T-helper 1 cell treated with Interleukin-12 subunit alpha and Interleukin-12 subunit beta and Interleukin-4 antibody, amounts not matched to agents 30 μg/mL and 1 μg/mL, for 36 hours (primary cell): ENCODE data around the gene SQOR.

Source experiments
- H3K27ac Mint-ChIP-seq: one replicate; pipeline ENCODE4 v1.8.0; 2021; ENCODE audit warnings: mild to moderate bottlenecking, mixed read lengths
- H3K27me3 Mint-ChIP-seq: one replicate; pipeline ENCODE4 v1.8.0; 2021; ENCODE audit warnings: low read depth, mixed read lengths
- H3K36me3 Mint-ChIP-seq: one replicate; pipeline ENCODE4 v1.8.0; 2021; ENCODE audit warnings: low read depth, mixed read lengths
- H3K4me1 Mint-ChIP-seq: one replicate; pipeline ENCODE4 v1.8.0; 2021; ENCODE audit warnings: low read depth, mixed read lengths
- H3K4me3 Mint-ChIP-seq: one replicate; pipeline ENCODE4 v1.8.0; 2021; ENCODE audit warnings: mild to moderate bottlenecking, moderate library complexity, mixed read lengths
- H3K9me3 Mint-ChIP-seq: one replicate; pipeline ENCODE4 v1.8.0; 2021; ENCODE audit warnings: mixed read lengths

Gene SQOR

DNA sequence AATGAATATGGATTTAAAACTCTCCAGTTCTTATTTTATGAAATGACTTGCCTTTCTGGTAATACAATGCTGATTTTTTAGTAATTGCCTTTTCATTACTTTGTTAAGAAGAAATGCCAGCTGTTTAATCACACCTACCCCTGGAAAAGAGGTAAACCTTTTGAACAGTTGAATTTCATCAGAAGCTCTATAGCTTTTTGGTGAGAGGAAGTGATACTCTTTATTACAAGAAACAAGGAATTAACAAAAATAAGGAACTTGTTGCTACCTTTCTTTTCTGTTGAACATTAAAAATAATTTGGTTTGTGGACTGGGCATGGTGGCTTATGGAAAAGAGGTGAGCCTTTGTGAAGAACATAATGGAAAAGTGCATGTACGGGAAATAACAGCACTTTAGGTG is 28.0 kb upstream of the SQOR start:
- peaks cover 12% of the 10 kb centered on the region for H3K36me3 Mint-ChIP-seq

DNA sequence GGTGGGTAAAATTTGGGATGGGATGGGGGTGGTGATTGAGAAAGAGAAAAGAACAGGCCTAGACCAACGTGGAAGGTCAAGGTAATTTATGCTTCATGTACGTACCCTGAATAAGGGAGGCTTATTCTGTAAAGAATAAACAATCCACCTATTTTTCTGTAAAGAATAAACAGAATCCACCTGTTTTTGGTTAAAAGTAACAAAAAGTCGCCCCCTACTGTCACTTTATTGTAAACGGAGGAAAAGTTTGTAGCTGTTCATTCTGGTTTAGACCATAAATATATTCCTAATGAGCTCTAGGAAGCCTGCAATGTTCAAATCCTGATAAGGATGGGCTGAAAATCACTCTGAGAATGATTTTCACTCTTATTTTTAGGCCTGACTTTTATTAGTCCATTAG is 23.5 kb upstream of the SQOR start:
- no peak overlapping the region for H3K27ac Mint-ChIP-seq
- peaks cover 8% of the 10 kb centered on the region for H3K4me1 Mint-ChIP-seq
- H3K4me3 Mint-ChIP-seq = no peak overlapping the region

More for the DNA sequence above, 28.0 kb upstream of the SQOR start:
- H3K4me1 Mint-ChIP-seq = peaks cover 2% of the 10 kb centered on the region
- H3K4me3 Mint-ChIP-seq = no peak overlapping the region
- no peak overlapping the region for H3K27ac Mint-ChIP-seq
- H3K27me3 Mint-ChIP-seq = no peaks in the 10 kb centered on the region
- no peaks in the 10 kb centered on the region for H3K9me3 Mint-ChIP-seq

DNA sequence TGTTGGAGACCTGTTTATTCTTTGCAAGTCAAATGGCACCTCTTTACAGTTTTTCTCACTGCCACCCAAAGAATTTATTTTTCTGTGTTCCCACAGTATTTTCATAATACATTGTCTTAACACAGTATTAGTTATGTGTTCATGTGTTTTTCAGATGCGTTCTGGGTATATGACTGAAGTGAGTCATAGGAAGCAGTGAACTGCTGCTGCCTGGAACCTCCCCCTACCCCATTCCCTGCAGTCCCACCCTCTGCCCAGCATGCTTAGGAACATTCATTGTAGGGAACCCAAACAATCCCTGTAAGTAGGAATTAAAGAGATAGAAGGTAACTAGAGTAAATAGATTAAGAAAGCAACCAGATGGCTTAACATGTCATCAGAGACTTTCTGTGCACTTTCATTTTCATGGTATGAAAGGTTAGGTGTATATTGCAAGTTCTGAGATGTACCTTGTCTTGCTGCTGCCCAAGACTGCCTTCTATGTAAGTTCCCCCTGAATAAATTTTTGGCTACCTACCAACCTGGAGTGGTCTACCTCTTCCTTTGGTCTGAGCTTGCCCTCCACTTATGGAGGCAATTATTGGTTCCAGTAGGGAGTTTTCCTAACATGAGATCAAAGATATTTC is 21.9 kb upstream of the SQOR start:
- H3K4me3 Mint-ChIP-seq = peak overlapping the region; percentile 21
- H3K36me3 Mint-ChIP-seq = no peaks in the 10 kb centered on the region
- peaks cover 6% of the 10 kb centered on the region for H3K4me1 Mint-ChIP-seq
- no peaks in the 10 kb centered on the region for H3K9me3 Mint-ChIP-seq
- no peaks in the 10 kb centered on the region for H3K27me3 Mint-ChIP-seq
- peak overlapping the region; percentile 76 for H3K27ac Mint-ChIP-seq

More for the DNA sequence above, 23.5 kb upstream of the SQOR start:
- Mint-ChIP-seq H3K36me3 (peaks cover 7% of the 10 kb centered on the region), H3K9me3 (no peaks in the 10 kb centered on the region), H3K27me3 (no peaks in the 10 kb centered on the region)

DNA sequence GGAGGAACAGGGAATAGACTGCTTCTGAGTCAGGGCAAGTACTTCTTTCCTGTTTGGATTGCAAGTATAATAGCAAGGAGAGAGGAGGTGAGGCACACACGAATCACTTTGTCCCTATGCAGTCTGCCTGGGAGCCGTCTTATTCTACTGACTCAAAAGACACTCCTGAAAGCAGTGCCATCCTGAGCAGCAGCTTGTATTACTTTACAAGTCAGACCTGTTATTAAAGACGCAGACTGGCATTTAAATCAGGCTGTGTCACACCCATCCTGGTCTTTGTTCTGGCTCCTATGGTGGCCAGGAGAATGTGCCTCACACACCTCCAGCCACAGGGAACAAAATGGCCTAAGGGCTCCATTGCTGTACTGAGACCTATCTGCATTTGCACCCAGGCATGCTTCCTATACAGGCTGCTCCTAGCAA is 17.9 kb upstream of the SQOR start:
- Mint-ChIP-seq H3K27me3 (no peaks in the 10 kb centered on the region), H3K9me3 (no peaks in the 10 kb centered on the region), H3K36me3 (no peaks in the 10 kb centered on the region), H3K4me3 (no peak overlapping the region), H3K4me1 (peaks cover 6% of the 10 kb centered on the region), H3K27ac (no peak overlapping the region)

DNA sequence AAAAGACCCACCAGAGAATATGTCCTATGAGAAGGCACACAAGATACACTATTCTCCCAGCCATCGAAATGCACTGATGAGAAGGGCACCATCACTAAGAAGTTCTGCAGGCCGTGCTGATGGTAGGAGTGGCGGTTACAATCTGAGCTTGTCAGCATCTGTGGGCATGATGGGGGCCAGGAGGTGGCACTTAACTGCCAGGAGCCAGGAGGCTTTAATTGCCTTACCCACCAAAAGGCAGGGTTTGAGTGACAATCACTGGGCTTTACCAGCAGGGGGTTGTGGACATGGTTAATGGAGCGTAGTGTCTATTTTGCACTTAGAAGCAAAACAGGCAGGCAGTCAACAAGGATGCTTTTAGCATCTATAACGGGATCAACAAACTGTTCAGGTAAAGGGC is 16.0 kb upstream of the SQOR start:
- Mint-ChIP-seq H3K4me3 (no peak overlapping the region), H3K27me3 (peaks cover 13% of the 10 kb centered on the region), H3K9me3 (no peaks in the 10 kb centered on the region), H3K4me1 (no peaks in the 10 kb centered on the region), H3K36me3 (no peaks in the 10 kb centered on the region), H3K27ac (no peak overlapping the region)

DNA sequence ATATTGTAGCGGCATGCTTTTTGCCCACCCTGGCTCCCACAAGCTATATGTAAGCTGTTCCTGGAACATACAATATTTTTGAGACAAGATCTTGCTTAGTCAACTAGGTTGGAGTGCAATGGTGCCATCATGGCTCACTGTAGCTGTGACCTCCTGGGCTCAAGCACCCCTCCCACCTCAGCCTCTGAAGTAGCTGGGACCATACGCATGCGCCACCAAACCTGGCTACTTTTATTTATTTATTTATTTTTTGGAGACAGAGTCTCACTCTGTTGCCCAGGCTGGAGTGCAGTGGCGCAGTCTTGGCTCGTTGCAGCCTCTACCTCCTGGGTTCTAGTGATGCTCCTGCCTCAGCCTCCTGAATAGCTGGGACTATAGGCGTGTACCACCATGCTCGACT is 6.7 kb upstream of the SQOR start:
- H3K9me3 Mint-ChIP-seq = peaks cover 18% of the 10 kb centered on the region
- peaks cover 3% of the 10 kb centered on the region for H3K36me3 Mint-ChIP-seq
- peaks cover 5% of the 10 kb centered on the region for H3K4me1 Mint-ChIP-seq

DNA sequence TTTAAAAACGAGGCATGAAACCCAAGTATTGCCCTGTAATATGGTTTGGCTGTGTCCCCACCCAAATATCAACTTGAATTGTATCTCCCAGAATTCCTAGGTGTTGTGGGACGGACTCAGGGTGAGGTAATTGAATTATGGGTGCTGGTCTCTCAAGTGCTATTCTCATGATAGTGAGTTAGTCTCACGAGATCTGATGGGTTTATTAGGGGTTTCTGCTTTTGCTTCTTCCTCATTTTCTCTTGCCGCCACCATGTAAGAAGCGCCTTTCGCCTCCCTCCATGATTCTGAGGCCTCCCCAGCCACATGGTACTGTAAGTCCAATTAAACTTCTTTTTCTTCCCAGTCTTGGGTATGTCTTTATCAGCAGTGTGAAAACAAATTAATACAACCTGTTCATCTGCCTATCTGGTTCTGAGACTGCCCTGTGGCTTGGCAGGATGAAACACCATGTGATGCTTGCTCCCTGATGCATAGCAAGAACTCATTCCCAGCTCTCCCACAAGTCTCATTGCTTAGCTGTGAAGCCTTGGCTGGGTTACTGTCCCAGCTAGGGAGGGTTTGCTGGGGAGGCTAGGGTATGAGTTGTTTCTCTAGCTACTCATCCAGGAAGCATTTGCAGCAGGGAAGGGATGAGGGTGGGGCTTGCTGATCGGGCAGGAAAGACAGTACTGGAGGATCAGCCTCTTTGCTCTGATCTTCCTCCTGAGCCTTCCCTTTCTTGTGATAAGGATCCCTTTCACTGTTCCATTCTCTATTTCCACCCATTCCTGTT is 3.7 kb upstream of the SQOR start:
- Mint-ChIP-seq H3K27me3 (peaks cover 30% of the 10 kb centered on the region), H3K4me1 (peaks cover 11% of the 10 kb centered on the region), H3K36me3 (peaks cover 5% of the 10 kb centered on the region), H3K27ac (peak overlapping the region; percentile 6), H3K4me3 (no peak overlapping the region), H3K9me3 (peaks cover 16% of the 10 kb centered on the region)

More for the DNA sequence above, 6.7 kb upstream of the SQOR start:
- Mint-ChIP-seq H3K4me3 (no peak overlapping the region), H3K27ac (no peak overlapping the region), H3K27me3 (peaks cover 44% of the 10 kb centered on the region)

DNA sequence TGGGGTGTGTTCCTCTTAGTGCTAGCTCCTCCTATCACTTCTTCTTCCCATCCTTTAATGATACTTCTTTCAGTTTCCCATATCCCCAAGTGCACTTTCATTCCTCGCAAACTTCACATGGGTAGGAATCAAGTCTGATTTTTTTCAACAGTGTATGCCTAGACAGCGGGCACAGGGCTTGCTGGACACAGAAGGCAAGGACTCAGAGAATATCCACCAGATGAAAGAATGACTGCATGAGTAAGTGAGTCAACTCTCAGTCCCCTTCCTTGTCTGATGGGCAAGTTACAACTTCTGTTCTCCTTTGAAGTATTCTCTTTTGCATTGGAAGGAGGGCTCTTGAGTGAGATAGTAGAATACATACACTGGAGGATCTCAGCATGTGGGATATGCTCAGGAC is 3.1 kb upstream of the SQOR start:
- Mint-ChIP-seq H3K9me3 (peaks cover 9% of the 10 kb centered on the region), H3K36me3 (peaks cover 3% of the 10 kb centered on the region), H3K27me3 (peaks cover 23% of the 10 kb centered on the region), H3K27ac (peak overlapping the region; percentile 6), H3K4me1 (peaks cover 12% of the 10 kb centered on the region), H3K4me3 (no peak overlapping the region)

DNA sequence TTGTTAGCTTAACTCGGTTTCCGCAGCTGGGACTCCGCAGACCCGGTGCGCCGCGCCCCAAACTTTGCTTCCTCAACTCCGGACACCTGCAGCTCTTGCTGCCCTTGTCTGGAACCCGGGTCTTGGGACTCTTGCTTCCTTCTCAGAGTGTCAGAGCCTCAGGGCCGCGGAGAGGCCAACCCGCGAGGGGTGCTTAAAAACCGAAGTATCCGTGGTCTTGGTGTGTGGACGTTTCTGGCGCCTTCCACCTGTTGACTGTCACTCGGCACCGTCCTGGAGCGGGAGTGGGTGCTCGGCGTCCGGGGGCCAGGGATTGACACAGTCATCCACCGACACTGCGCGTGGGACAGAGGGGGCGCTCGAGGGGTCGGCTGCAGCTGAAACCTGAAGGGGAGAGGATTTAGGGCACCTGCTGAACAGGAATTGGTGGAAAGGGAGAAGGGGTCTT is 386 bp downstream of the SQOR start:
- Mint-ChIP-seq H3K36me3 (peaks cover 30% of the 10 kb centered on the region), H3K27ac (peak overlapping the region; percentile 95), H3K9me3 (no peaks in the 10 kb centered on the region), H3K4me3 (peak overlapping the region; percentile 98), H3K4me1 (peaks cover 37% of the 10 kb centered on the region), H3K27me3 (peaks cover 12% of the 10 kb centered on the region)

DNA sequence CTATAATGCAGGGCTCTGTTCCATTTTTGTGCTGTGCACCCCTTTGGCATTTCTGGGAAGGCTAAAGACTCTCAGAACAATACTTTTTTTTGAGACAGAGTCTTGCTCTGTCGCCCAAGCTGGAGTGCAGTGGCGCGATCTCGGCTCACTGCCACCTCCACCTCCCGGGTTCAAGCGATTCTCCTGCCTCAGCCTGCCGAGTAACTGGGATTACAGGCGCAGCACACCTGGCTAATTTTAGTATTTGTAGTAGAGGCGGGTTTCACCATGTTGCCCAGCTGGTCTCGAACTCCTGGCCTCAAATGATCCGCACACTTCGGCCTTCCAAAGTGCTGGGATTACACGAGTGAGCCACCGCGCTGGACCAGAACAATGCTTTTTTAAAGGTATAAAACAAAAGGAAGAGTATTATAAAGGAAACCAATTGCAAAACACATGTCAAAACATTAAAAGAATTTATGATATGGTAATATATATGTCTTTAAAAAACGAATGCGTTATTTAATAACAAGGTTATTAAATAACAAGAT is 999 bp downstream of the SQOR start:
- Mint-ChIP-seq H3K27ac (peak overlapping the region; percentile 95), H3K4me1 (peaks cover 38% of the 10 kb centered on the region), H3K36me3 (peaks cover 35% of the 10 kb centered on the region), H3K27me3 (peaks cover 10% of the 10 kb centered on the region), H3K9me3 (no peaks in the 10 kb centered on the region), H3K4me3 (peak overlapping the region; percentile 98)

DNA sequence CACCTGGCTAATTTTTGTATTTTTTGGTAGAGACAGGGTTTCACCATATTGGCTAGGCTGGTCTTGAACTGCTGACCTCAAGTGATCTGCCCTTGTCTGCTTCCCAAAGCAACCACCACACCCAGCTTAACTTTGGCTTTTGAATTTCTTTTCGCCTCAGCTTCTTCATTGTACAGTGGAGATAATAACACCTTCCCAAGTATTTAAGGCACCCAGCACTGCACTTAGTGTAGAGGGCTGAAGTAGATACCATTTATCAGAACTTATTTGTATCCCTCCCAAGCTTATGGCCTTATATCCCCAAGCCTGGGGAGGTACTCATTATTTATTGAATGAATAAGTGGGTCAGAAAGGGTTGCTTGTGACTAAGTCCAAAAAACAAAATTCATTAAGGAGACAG is 2.3 kb downstream of the SQOR start:
- Mint-ChIP-seq H3K9me3 (no peaks in the 10 kb centered on the region), H3K4me3 (peak overlapping the region; percentile 81), H3K27me3 (no peaks in the 10 kb centered on the region), H3K36me3 (peaks cover 39% of the 10 kb centered on the region), H3K4me1 (peaks cover 44% of the 10 kb centered on the region), H3K27ac (peak overlapping the region; percentile 94)

DNA sequence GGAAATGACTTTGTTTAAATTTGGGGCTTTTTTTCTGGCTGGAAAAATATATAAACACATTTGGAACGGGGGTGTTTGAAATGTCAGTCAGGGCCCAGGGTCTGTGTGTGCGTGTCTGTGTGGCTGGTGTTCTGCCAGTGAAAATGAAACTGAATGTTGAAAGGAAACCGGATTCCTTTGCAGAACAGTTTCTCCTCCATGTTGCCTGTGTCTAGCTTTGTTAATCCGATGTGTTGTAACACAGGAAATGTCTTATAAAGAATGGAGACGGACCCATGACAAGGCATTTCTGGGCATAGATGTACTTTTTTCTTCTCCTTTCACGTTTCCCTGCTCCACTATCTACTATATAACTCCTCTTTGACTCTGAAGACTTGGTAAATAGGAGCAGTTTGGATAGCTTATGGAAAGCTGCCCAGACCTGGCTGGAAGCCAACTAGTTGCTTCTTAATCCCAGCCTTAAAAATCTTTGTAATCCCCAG is 2.8 kb downstream of the SQOR start:
- peak overlapping the region; percentile 81 for H3K4me3 Mint-ChIP-seq
- peaks cover 42% of the 10 kb centered on the region for H3K36me3 Mint-ChIP-seq
- H3K4me1 Mint-ChIP-seq = peaks cover 46% of the 10 kb centered on the region
- no peaks in the 10 kb centered on the region for H3K27me3 Mint-ChIP-seq
- H3K27ac Mint-ChIP-seq = peak overlapping the region; percentile 94
- H3K9me3 Mint-ChIP-seq = no peaks in the 10 kb centered on the region

DNA sequence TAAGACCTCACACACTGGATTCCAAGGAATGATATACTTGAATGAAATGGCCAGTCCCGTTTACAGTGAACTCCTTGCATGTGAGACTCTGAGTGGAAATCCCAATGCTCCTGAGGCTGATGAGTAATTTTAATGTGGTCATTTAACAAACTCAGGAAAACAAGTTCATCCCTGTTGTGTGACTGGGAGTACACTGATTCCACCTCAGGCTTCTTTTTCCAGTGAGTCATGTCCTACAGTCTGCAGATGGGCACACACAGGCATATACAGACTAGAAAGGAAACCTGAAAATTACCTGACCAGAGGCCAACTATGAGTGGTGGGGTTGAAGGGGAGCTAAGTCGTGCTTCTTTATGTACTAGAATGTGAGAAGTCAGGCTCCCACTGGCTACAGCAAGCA is 5.8 kb downstream of the SQOR start:
- H3K27ac Mint-ChIP-seq = no peak overlapping the region
- peaks cover 53% of the 10 kb centered on the region for H3K36me3 Mint-ChIP-seq
- no peak overlapping the region for H3K4me3 Mint-ChIP-seq
- H3K4me1 Mint-ChIP-seq = peaks cover 63% of the 10 kb centered on the region
- H3K9me3 Mint-ChIP-seq = no peaks in the 10 kb centered on the region
- H3K27me3 Mint-ChIP-seq = no peaks in the 10 kb centered on the region

DNA sequence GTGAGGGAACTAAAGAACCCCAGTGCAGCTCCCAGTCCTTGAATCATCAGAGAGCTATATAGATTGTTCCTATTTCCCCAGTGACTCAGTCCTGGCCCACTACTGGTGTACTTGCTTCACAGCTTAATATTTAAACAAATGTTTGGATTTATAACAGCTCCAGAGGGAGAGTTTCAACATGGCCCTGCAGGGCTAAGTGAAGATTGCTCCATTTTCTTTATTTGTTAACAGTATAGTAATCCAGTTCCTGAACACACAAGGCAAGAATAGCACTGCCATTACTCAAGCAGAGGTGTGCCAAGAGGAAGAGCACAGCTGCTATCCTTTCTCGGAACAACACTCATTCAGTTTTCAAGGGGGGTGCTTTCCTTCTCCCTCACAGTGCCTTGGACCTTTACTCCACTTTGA is 6.5 kb downstream of the SQOR start:
- peaks cover 64% of the 10 kb centered on the region for H3K4me1 Mint-ChIP-seq
- H3K36me3 Mint-ChIP-seq = peaks cover 55% of the 10 kb centered on the region
- H3K27me3 Mint-ChIP-seq = no peaks in the 10 kb centered on the region
- no peaks in the 10 kb centered on the region for H3K9me3 Mint-ChIP-seq
- no peak overlapping the region for H3K4me3 Mint-ChIP-seq
- no peak overlapping the region for H3K27ac Mint-ChIP-seq
